GM21390 (cell line): Measurements from ENCODE around the gene RELL1.

Experiments used
- ATAC-seq: cut with Tn5 transposase; IDR thresholded peaks from one replicate; pipeline ENCODE4 v1.9.1; 2021; ENCODE audit not compliant: unreplicated experiment

The RELL1 gene

GRCh38 chr4:37667197-37668100, 18.7 kb downstream of the RELL1 start:
- ATAC-seq = no peak

- ATAC-seq = no peak
Measured at GRCh38 chr4:37666625-37667071, 19.5 kb downstream of the RELL1 start.

- no peak for ATAC-seq
Measured at GRCh38 chr4:37665333-37666320, 20.5 kb downstream of the RELL1 start.

GRCh38 chr4:37664696-37665095, 21.5 kb downstream of the RELL1 start:
- no peak for ATAC-seq

GRCh38 chr4:37663552-37663951, 22.6 kb downstream of the RELL1 start:
- no peak for ATAC-seq

- no peak for ATAC-seq
Measured at GRCh38 chr4:37662861-37663390, 23.2 kb downstream of the RELL1 start.

GRCh38 chr4:37662251-37662650, 23.9 kb downstream of the RELL1 start:
- ATAC-seq = no peak

DNA sequence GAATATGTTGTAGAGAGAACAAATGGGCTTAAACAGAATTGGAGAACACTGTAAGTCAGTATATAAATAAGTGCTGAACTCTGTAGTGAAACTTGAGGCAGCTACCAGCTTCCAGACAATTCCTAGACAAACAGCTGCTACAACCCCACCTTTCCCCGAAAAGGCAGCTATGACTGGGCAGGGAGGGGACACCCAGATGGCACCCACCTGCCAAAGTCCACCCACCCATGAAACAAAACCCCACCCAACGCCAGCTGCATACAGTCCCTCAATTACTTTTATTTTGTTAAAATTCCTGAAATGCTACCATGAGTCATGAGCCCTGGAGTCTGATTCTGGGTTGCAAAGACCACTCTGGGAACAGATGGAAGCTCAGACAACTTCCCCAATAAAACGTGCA, 24.4 kb downstream of the RELL1 start:
- no peak for ATAC-seq

GRCh38 chr4:37659696-37660095, 26.5 kb downstream of the RELL1 start:
- no peak for ATAC-seq

GRCh38 chr4:37656649-37657048, 29.5 kb downstream of the RELL1 start:
- no peak for ATAC-seq

- ATAC-seq = peak; percentile 14
Measured at GRCh38 chr4:37653601-37654000, 32.6 kb downstream of the RELL1 start.

- peak; percentile 90 for ATAC-seq
Measured at GRCh38 chr4:37652747-37653527, 33.2 kb downstream of the RELL1 start.

DNA sequence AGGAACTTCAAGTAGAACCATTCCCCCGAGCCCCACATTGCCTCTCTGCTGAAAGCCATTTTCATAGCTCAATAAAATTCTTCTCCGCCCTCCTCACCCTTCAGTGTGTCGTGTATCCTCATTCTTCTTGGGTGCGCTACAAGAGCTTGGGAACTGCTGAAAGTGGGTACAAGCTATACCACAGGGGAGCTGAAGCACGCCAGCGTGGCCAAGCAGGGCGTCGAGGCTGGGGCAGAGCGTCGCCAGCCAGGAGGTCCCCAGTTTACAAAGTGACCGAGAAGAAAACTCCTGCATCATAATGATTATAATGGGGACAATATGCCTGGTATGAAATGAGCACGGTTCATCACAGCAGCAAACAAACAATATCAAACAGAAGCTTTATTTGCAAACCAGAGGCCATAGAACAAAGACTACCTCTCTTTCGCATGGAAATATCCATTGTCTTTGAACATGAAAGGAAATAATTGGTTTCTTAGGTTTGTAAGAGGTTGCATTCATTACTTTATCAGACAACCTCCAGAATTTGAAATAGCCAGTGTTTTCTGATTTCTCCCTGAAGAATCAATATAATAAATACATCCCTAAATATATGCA, 34.3 kb downstream of the RELL1 start:
- ATAC-seq = no peak

GRCh38 chr4:37650481-37650880, 35.7 kb downstream of the RELL1 start:
- ATAC-seq = no peak

- no peak for ATAC-seq
Measured at GRCh38 chr4:37649268-37649667, 36.9 kb downstream of the RELL1 start.

- no peak for ATAC-seq
Measured at GRCh38 chr4:37648084-37648817, 37.9 kb downstream of the RELL1 start.

DNA sequence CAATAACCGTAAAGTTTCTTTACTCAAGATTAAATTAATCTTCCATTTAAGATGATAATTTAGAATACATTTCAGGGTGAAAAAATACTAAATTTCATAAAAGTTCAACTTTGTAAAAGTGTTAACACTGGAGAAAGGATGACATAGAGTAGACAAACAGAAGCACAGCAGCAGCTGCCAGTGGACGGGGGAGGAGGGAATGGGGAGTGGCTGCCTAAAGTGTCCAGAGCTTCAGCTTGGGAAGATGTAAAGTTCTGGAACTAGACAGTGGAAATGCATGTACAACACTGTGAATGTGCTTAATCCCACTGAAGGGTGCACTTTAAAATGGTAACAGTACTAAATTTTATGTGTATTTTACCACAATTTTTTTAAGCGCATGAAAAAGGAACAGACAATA, 39.9 kb downstream of the RELL1 start:
- ATAC-seq = no peak

DNA sequence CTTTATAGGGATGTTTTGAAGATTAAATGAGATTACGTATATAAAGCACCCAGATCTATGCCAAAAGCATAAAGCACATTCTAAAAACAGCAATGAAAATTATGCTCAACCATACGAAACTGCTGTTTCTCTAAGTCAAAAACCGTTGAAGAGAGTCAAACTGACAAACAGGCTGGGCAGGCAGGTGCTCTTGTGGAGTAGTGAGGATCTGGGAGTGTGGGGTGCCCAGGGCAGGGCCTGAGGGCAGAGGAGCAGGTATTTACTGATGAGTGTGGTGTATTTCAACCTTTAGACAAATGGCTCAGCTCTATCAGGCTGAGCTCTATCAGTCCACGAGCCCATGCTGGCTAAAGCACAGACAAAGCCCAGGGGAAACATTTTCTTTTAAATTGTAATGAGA, 40.4 kb downstream of the RELL1 start:
- no peak for ATAC-seq

DNA sequence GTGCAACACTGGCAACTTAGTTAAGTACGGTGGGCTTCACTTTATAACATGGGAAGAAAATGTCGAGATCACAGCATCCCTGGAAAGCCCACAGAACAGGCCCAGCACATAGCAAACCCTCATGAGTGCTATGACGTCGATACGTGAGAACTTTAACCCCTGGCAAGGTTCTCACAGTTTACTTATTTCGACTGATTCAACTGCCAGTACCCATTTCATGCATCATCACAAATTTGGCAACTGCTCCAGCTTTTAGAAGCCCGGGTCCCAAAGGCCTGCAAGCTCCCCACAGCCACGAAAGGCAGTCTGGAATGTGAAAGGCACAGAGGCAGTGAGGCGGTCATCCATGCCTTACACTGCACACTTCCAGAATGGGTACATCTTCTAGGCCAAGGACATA, 41.2 kb downstream of the RELL1 start:
- no peak for ATAC-seq
